Smooth muscle cell (in vitro differentiated cells): ENCODE measurements around the gene ARHGAP26. TPM values are rescaled to one million over a fixed set of nuclear protein-coding genes. Genes with fewer than 3 reads are reported as not detected.
"Not testable (repeated sequence)": the region's sequence is repeated elsewhere in the genome, so short reads cannot be mapped to it uniquely, and the experiment has no call there.

Experiments used
- DNase-seq: peaks from one replicate; lab custom pipeline; 2025; ENCODE audit not compliant: unreplicated experiment; lab: John Stamatoyannopoulos, UW
- H2AFZ ChIP-seq: fragments of 200-600 bp; sonication (generic); 2 replicates; pipeline ENCODE4 v1.6.0; 2016; ENCODE audit warnings: antibody characterized with exemption, low read depth, mild to moderate bottlenecking
- H3F3A ChIP-seq: fragments of 200-600 bp; sonication (generic); 2 replicates; pipeline ENCODE4 v1.6.0; 2017; ENCODE audit warnings: antibody characterized with exemption, low read depth
- H3K27ac ChIP-seq: fragments of 200-600 bp; sonication (generic); 2 replicates; pipeline ENCODE4 v1.5.1; 2016; ENCODE audit warnings: low read depth, mild to moderate bottlenecking
- H3K27me3 ChIP-seq: fragments of 200-600 bp; sonication (generic); 2 replicates; pipeline ENCODE4 v1.6.1; 2016; ENCODE audit warnings: low read depth, mild to moderate bottlenecking
- H3K36me3 ChIP-seq: fragments of 200-600 bp; sonication (generic); 2 replicates; pipeline ENCODE4 v1.5.1; 2016; ENCODE audit warnings: low read depth
- H3K4me1 ChIP-seq: fragments of 200-600 bp; sonication (generic); 2 replicates; pipeline ENCODE4 v1.5.1; 2016; ENCODE audit warnings: low read depth
- H3K4me2 ChIP-seq: fragments of 200-600 bp; sonication (generic); 2 replicates; pipeline ENCODE4 v1.6.0; 2016; ENCODE audit warnings: mild to moderate bottlenecking
- H3K4me3 ChIP-seq: fragments of 200-600 bp; sonication (generic); 2 replicates; pipeline ENCODE4 v1.5.1; 2016; ENCODE audit warnings: mild to moderate bottlenecking
- H3K79me2 ChIP-seq: fragments of 200-600 bp; sonication (generic); 2 replicates; pipeline ENCODE4 v1.6.0; 2016; ENCODE audit warnings: low read depth, mild to moderate bottlenecking
- H3K9ac ChIP-seq: fragments of 200-600 bp; sonication (generic); 2 replicates; pipeline ENCODE4 v1.6.0; 2016; ENCODE audit warnings: low read depth
- H3K9me3 ChIP-seq: fragments of 200-600 bp; sonication (generic); replicated peaks from 2 replicates; pipeline ENCODE4 v1.5.1; 2016; ENCODE audit warnings: low read depth
- H4K20me1 ChIP-seq: fragments of 200-600 bp; sonication (generic); 2 replicates; pipeline ENCODE4 v1.6.0; 2016; ENCODE audit warnings: low read depth
- CTCF ChIP-seq: fragments of 200-600 bp; sonication (generic); IDR thresholded peaks from 2 replicates; pipeline ENCODE4 v1.5.1; 2017; ENCODE audit warnings: borderline replicate concordance, mild to moderate bottlenecking, antibody characterized with exemption; ENCODE audit not compliant: insufficient read depth, poor library complexity, severe bottlenecking
- WGBS: methylation state at CpG from one replicate; pipeline ENCODE4 v1.1.7; 2016; ENCODE audit warnings: low lambda C conversion rate; 5-methylcytosine and 5-hydroxymethylcytosine counted together
- polyA plus RNA-seq: library from polyadenylated mRNA; unstranded; fragments of >200 nt; fragmentation: Nextera tagmentation; extraction: Ambion mirVana; gene quantifications from 2 replicates; pipeline ENCODE4 v1.2.1, GENCODE V29; 2016
- total RNA-seq: library from RNA; depleted of rRNA; stranded (reverse); fragments of >200 nt; gene quantifications from 2 replicates; pipeline ENCODE4 v1.2.3, GENCODE V29; 2014

Gene ARHGAP26
- total and polyA plus RNA-seq, 2 experiments from 2014 or later: 2.2 to 5.1 TPM

- not testable (repeated sequence) for H3K9ac ChIP-seq, H3K27me3 ChIP-seq, H3K9me3 ChIP-seq, H3K4me3 ChIP-seq, H4K20me1 ChIP-seq, H3K4me2 ChIP-seq, H3K79me2 ChIP-seq, H3K4me1 ChIP-seq, H3F3A ChIP-seq, H3K36me3 ChIP-seq, H3K27ac ChIP-seq, DNase-seq
- peak overlapping the region; percentile 51 for H2AFZ ChIP-seq
- 48% methylated on average over 17 of the region's 17 CpGs for WGBS
- TF ChIP-seq CTCF: peak; percentile 47
These were observed 195.3 kb downstream of the ARHGAP26 start for GRCh38 chr5:142965258-142966120.

DNA sequence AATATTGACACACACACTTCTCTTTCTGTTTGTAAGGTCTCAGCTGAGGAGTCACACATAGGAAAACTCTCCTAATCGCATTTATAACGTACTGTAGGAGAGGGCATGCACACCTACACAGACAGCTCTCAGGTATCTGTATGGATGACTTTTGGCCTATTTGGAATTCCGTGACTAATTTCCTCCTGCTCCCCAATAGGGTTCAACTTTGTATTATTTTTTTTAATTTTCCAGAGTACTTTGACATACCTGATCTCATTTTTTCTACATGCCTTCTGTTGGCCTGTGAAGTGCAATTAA is 195.9 kb downstream of the ARHGAP26 start:
- DNase-seq: no peak
- Histone ChIP-seq H3K9ac (no peak overlapping the region), H3K4me1 (no peaks in the 10 kb centered on the region), H3K27me3 (no peaks in the 10 kb centered on the region), H3K27ac (no peak overlapping the region), H4K20me1 (no peaks in the 10 kb centered on the region), H3F3A (peaks cover 7% of the 10 kb centered on the region), H3K79me2 (no peaks in the 10 kb centered on the region), H3K9me3 (no peaks in the 10 kb centered on the region), H3K36me3 (no peaks in the 10 kb centered on the region), H3K4me3 (no peak overlapping the region), H2AFZ (no peak overlapping the region), H3K4me2 (no peak overlapping the region)
- 91% methylated on average over 3 of the region's 3 CpGs for WGBS
- no peak for TF ChIP-seq CTCF

GRCh38 chr5:142969186-142969585 is 199.0 kb downstream of the ARHGAP26 start:
- Histone ChIP-seq H3K4me3 (no peak overlapping the region), H3K79me2 (no peaks in the 10 kb centered on the region), H3K27ac (peak overlapping the region; percentile 41), H3K4me1 (no peaks in the 10 kb centered on the region), H3F3A (peaks cover 7% of the 10 kb centered on the region), H4K20me1 (no peaks in the 10 kb centered on the region), H3K9ac (no peak overlapping the region), H2AFZ (peak overlapping the region; percentile 35), H3K9me3 (no peaks in the 10 kb centered on the region), H3K27me3 (no peaks in the 10 kb centered on the region), H3K4me2 (no peak overlapping the region), H3K36me3 (no peaks in the 10 kb centered on the region)
- TF ChIP-seq CTCF: no peak
- 95% methylated on average over 2 of the region's 2 CpGs for WGBS
- DNase-seq: no peak
